HL-60 (cell line): ENCODE measurements around the gene IMP4.

Experiments used
- DNase-seq, 2 experiments: peaks; one replicate each; pipeline ENCODE4 v3.0.0-alpha.2; 2010 to 2020; ENCODE audit warnings: low read depth in 1 of 2, low spot score in 1 of 2
- H3K27ac ChIP-seq: fragments of 250-450 bp; sonication (Bioruptor Pico); replicated peaks from 2 replicates; pipeline ENCODE4 v1.5.1; 2020; ENCODE audit warnings: mild to moderate bottlenecking, moderate library complexity
- H3K27me3 ChIP-seq: fragments of 250-450 bp; sonication (Bioruptor Pico); 2 replicates; pipeline ENCODE4 v1.5.1; 2021; ENCODE audit warnings: mild to moderate bottlenecking, moderate library complexity; ENCODE audit not compliant: insufficient read depth, poor library complexity, severe bottlenecking
- H3K4me3 ChIP-seq: replicated peaks from 2 replicates; pipeline ENCODE4 v1.5.1; 2011; ENCODE audit warnings: mild to moderate bottlenecking, control low read depth, low read length; ENCODE audit not compliant: insufficient read depth
- CTCF ChIP-seq: IDR thresholded peaks from one replicate; pipeline ENCODE4 v1.5.1; 2011; ENCODE audit warnings: low read length, control low read depth, inconsistent platforms; ENCODE audit not compliant: insufficient read depth
- GABPA ChIP-seq: IDR thresholded peaks from 2 replicates; pipeline ENCODE4 v1.6.1; 2012; ENCODE audit warnings: low read depth
- POLR2AphosphoS5 ChIP-seq: IDR thresholded peaks from 2 replicates; pipeline ENCODE4 v1.6.1; 2012; ENCODE audit warnings: low read depth
- REST ChIP-seq: IDR thresholded peaks from 2 replicates; pipeline ENCODE4 v1.6.1; 2012; ENCODE audit warnings: low read depth; ENCODE audit not compliant: insufficient replicate concordance
- SPI1 ChIP-seq: IDR thresholded peaks from 2 replicates; pipeline ENCODE4 v1.6.1; 2012; ENCODE audit warnings: low read depth, mild to moderate bottlenecking, borderline replicate concordance

Gene IMP4

GRCh38 chr2:130363479-130363878 lies 20.8 kb downstream of the IMP4 start:
- Histone ChIP-seq H3K4me3 (no peak overlapping the region), H3K27ac (no peak overlapping the region), H3K27me3 (no peaks in the 10 kb centered on the region)
- TF ChIP-seq REST (no peak), GABPA (no peak), SPI1 (peak; percentile 33), CTCF (no peak), POLR2AphosphoS5 (no peak)
- no peak for DNase-seq

- TF ChIP-seq CTCF (no peak), POLR2AphosphoS5 (no peak), GABPA (no peak), REST (no peak), SPI1 (no peak)
- H3K27ac ChIP-seq = no peak overlapping the region
- no peak overlapping the region for H3K4me3 ChIP-seq
- DNase-seq = no peak
- H3K27me3 ChIP-seq = no peaks in the 10 kb centered on the region
These were observed 22.4 kb downstream of the IMP4 start for GRCh38 chr2:130365075-130365474.

- no peak for TF ChIP-seq REST
- TF ChIP-seq SPI1 = no peak
- no peak for TF ChIP-seq GABPA
- no peaks in the 10 kb centered on the region for H3K27me3 ChIP-seq
- H3K27ac ChIP-seq = no peak overlapping the region
- H3K4me3 ChIP-seq = no peak overlapping the region
- no peak for DNase-seq
These were observed 23.3 kb downstream of the IMP4 start for GRCh38 chr2:130365963-130366362.

GRCh38 chr2:130366720-130367119 lies 24.0 kb downstream of the IMP4 start:
- no peak overlapping the region for H3K4me3 ChIP-seq
- TF ChIP-seq POLR2AphosphoS5 = no peak
- no peak for TF ChIP-seq SPI1
- no peak for TF ChIP-seq CTCF
- TF ChIP-seq GABPA = no peak
- no peak for TF ChIP-seq REST
- H3K27ac ChIP-seq = no peak overlapping the region
- DNase-seq = no peak
- no peaks in the 10 kb centered on the region for H3K27me3 ChIP-seq
